AG04450 (cell line): Measurements from ENCODE around the gene AMOTL2. TPM values are rescaled to one million over a fixed set of nuclear protein-coding genes. Genes with fewer than 3 reads are reported as not detected.
A peak's percentile ranks its signal among the peaks of the same experiment; 100 is the strongest.

Experiments used
- CTCF ChIA-PET: fragments of 300-600, 350-600 bp; formaldehyde crosslinking; extraction: SDS; loops from one replicate; lab custom pipeline; 2022; ENCODE audit warnings: antibody characterized with exemption, inconsistent platforms; lab: Charles Lee
- POLR2A ChIA-PET: fragments of 350-600 bp; formaldehyde crosslinking; extraction: SDS; loops from one replicate; lab custom pipeline; 2021; ENCODE audit warnings: antibody characterized with exemption, inconsistent platforms; lab: Yijun Ruan, JAX
- DNase-seq: peaks from one replicate; pipeline ENCODE4 v3.0.0-alpha.2; 2011; ENCODE audit warnings: low read depth, low spot score
- H3K27ac ChIP-seq: one replicate; pipeline ENCODE4 v1.5.1; 2012; ENCODE audit warnings: low read depth, low read length, control low read depth
- H3K27me3 ChIP-seq: one replicate; pipeline ENCODE4 v1.6.0; 2012; ENCODE audit warnings: low read length; ENCODE audit not compliant: control insufficient read depth, insufficient read depth
- H3K4me3 ChIP-seq: 2 replicates; pipeline ENCODE4 v1.5.1; 2011; ENCODE audit warnings: mild to moderate bottlenecking, low read depth, low read length, control low read depth
- H3K9me3 ChIP-seq: 2 replicates; pipeline ENCODE4 v1.5.1; 2012; ENCODE audit warnings: low read length; ENCODE audit not compliant: control insufficient read depth, insufficient read depth
- CTCF ChIP-seq: IDR thresholded peaks from 2 replicates; pipeline ENCODE4 v1.5.1; 2011; ENCODE audit warnings: low read depth, low read length, control low read depth, inconsistent platforms
- polyA plus RNA-seq: library from polyadenylated mRNA; depleted of rRNA; stranded (reverse); fragments of >200 nt; gene quantifications from 2 replicates; pipeline ENCODE4 v1.2.3, GENCODE V29; 2011; rRNA removed
- small RNA-seq: library from RNA; depleted of rRNA; stranded (forward); fragments of <200 nt; gene quantifications from one replicate; pipeline ENCODE3, GENCODE V24; 2012; ENCODE audit warnings: low read depth; ENCODE audit not compliant: insufficient read length

AMOTL2 gene
- polyA plus RNA-seq, 1 experiment: 74.5 TPM

DNA sequence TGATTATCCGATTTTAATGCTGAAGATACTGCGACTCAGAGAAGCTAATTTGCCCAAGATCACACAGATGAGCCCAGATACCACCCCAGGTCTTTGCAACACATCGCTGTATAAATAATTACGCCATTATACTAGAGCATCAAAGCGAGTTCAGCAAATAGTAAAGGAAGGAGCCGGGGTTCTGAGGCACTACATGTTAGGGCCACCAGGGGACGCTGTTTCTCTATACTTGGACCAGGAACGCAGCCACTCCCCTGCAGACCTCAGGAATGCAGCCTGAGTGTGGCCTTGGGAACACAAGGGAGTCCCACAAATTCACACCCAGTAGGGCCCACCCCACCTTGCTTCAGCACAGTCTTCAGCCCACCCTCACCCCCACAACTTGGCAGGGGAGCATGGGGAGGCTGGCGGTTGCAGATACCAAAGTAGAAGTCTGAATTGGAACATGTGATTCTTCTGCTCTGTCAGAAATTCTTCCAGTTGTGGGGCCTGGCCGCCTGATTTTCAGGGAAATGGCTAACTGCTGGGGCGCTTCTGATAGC lies 65.8 kb downstream of the AMOTL2 start:
- TF ChIP-seq CTCF: peak; percentile 100
- ChIA-PET CTCF (interaction anchor here (0.6 to 7.8 kb wide), 46 partner anchors 9 to 447 kb away, joined by 3 to 306 read pairs (median 4); partner anchors contain the start of genes ANAPC13 and CEP63), POLR2A (interaction anchor here (1.0 to 2.9 kb wide), 9 partner anchors 50 to 175 kb away, joined by 3 to 15 read pairs (median 4); partner anchors contain the start of gene AMOTL2)

DNA sequence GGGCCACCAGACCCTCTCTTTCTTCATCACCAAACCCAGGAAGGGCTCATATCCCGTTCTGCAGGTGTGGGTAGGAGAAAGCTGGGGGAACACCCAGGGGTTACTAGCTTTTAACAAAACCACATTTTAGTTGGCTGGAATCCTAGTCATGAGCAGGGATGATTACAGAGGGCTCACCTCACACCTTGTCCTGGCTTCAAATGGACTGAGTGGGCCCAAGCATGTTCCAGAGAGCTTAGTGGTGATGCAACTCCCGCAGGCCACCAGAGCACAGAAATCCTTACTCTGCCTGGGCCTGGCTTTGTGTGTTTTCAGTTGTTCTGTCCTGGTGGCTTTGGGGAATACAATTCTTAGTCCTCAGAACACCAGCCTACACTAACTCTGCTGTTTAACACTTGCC lies 66.8 kb downstream of the AMOTL2 start:
- peaks cover 2% of the 10 kb centered on the region; the same call in 1 of the 2 replicates for H3K9me3 ChIP-seq
- TF ChIP-seq CTCF: no peak
- no peaks in the 10 kb centered on the region for H3K27me3 ChIP-seq
- no peak overlapping the region for H3K4me3 ChIP-seq
- DNase-seq: no peak
- H3K27ac ChIP-seq: no peak overlapping the region
- CTCF ChIA-PET: interaction anchor here (0.8 to 7.8 kb wide), 18 partner anchors 12 to 186 kb away, joined by 3 to 306 read pairs (median 10); partner anchors contain the start of genes ANAPC13 and CEP63
- POLR2A ChIA-PET: interaction anchor here (1.0 to 2.9 kb wide), 6 partner anchors 51 to 176 kb away, joined by 3 to 15 read pairs (median 4); no protein-coding TSS in a partner anchor

More for the DNA sequence above, 65.8 kb downstream of the AMOTL2 start:
- Histone ChIP-seq H3K27ac (peak overlapping the region; percentile 52), H3K4me3 (peak overlapping the region; percentile 31; the same call in 1 of the 2 replicates), H3K27me3 (no peaks in the 10 kb centered on the region), H3K9me3 (peaks cover 3% of the 10 kb centered on the region; the same call in 1 of the 2 replicates)
- DNase-seq: peak; percentile 59

DNA sequence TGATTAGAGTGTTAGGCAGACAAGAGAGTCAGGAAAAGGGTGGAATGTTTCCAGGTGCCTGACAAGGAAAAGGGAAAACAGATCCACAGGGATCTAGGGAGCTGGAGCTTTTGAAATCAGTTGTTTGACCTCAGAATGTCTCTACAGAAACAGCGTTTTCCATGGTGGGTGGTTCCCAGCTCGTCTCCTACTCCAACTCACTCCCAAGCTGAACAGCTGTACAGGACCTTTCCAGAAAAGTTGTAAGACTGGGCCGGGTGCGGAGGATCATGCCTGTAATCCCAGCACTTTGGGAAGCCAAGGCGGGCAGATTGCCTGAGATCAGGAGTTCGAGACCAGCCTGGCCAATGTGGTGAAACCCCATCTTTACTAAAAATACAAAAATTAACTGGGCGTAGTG lies 67.9 kb downstream of the AMOTL2 start:
- no peaks in the 10 kb centered on the region for H3K27me3 ChIP-seq
- no peak overlapping the region for H3K4me3 ChIP-seq
- no peak for DNase-seq
- ChIA-PET CTCF (interaction anchor here (0.9 to 7.3 kb wide), 2 partner anchors 94 to 172 kb away, joined by 3 to 306 read pairs; no protein-coding TSS in a partner anchor), POLR2A (no interaction called here)
- no peaks in the 10 kb centered on the region for H3K9me3 ChIP-seq
- H3K27ac ChIP-seq: no peak overlapping the region
- no peak for TF ChIP-seq CTCF

Small RNA genes lying within 50 kb of the gene (small RNA-seq; reads per million reads assigned to genes)
- gene HMGN1P9 (not detected), gene MIR6827 (not detected)

Other genes starting within 250 kb of the AMOTL2 start
- 67.6 and 74.5 TPM in 2 replicates for gene RYK, start 123.6 kb downstream of the AMOTL2 start, polyA plus RNA-seq
- 122 and 176 TPM in 2 replicates for gene ANAPC13, start 111.5 kb upstream of the AMOTL2 start, polyA plus RNA-seq
- gene CEP63, start 111.6 kb upstream of the AMOTL2 start, polyA plus RNA-seq: 11.0 and 16.3 TPM in 2 replicates